HG02678 (cell line): Measurements from ENCODE around the gene USP20.

Experiments used
- ATAC-seq: cut with Tn5 transposase; IDR thresholded peaks from one replicate; pipeline ENCODE4 v1.9.1; 2021; ENCODE audit warnings: mild to moderate bottlenecking, moderate library complexity; ENCODE audit not compliant: unreplicated experiment

The USP20 gene

DNA sequence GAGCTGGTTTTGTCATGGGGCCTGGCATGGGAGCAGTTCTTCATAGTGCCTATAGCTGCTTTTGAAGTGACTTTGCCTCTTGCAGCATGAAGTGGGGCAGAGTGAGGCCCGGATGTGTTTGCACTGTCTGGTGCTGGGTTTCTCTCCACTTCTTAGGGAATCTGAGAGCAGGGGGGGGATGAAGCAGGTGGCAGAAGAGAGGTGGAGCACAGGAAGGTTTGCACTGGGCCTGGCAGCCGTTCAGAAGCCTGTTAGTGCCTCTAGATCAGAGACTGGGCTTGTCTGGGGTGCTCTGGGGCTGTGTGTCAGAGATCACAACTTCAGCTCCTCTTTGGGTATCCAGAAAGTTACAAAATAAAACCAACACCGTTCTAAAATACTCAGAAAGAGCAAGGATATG, 18.4 kb downstream of the USP20 start:
- ATAC-seq, result no peak

GRCh38 chr9:129854588-129855110, 19.4 kb downstream of the USP20 start:
- no peak for ATAC-seq

DNA sequence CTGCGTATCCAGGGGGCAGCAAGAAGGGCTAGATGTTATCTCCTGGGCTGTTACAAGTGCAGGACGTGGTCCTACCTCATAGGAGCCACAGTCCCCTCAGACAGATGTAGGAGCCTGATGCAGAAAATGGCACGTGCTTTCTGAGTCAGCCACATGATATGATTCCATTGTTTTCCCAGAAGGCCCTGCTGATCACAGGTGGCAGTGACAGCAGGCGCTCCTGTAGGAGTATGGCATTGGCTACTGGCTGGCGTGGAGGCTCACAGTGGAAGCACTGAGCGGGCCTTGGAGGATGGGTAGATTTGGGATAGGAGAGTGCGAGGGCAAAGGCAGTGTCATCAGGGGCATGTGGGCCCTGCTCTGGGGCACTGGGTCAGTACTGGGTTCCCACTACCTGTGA, 21.9 kb downstream of the USP20 start:
- no peak for ATAC-seq

GRCh38 chr9:129858167-129858962, 23.1 kb downstream of the USP20 start:
- ATAC-seq, result no peak

GRCh38 chr9:129860653-129861446, 25.6 kb downstream of the USP20 start:
- no peak for ATAC-seq

GRCh38 chr9:129861447-129861827, 26.2 kb downstream of the USP20 start:
- ATAC-seq, result no peak

DNA sequence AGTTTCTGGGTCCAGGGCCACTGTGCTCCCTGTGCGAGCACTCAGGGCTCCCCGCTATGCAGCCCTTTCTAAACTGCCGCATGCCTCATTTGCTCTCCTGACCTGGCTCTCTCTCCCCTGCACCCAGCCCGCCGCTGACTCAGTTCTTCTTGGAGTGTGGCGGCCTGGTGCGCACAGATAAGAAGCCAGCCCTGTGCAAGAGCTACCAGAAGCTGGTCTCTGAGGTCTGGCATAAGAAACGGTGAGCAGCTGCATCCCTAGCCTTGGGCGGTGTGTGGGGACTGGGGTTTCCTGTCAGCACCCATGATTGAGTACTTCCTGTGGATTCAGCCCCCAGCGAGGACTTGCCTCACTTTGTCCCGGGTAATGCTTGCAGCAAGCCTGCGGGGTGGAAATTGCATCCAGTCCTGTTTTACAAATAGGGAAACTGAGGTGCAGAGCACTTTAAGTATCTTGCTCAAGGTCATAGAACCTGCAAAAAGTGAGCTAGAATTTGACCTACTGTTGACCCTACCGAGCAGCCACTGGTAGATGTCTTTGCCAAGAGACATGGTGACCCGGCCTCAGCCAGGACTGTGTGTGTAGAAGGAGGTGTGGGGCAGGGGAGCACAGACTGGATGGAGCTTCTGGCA, 27.9 kb downstream of the USP20 start:
- ATAC-seq, result no peak

GRCh38 chr9:129864991-129865647, 29.9 kb downstream of the USP20 start:
- ATAC-seq, result no peak

GRCh38 chr9:129865668-129866320, 30.5 kb downstream of the USP20 start:
- no peak for ATAC-seq

- no peak for ATAC-seq
Measured at GRCh38 chr9:129866394-129867135, 31.3 kb downstream of the USP20 start.

GRCh38 chr9:129867136-129868022, 32.1 kb downstream of the USP20 start:
- no peak for ATAC-seq

DNA sequence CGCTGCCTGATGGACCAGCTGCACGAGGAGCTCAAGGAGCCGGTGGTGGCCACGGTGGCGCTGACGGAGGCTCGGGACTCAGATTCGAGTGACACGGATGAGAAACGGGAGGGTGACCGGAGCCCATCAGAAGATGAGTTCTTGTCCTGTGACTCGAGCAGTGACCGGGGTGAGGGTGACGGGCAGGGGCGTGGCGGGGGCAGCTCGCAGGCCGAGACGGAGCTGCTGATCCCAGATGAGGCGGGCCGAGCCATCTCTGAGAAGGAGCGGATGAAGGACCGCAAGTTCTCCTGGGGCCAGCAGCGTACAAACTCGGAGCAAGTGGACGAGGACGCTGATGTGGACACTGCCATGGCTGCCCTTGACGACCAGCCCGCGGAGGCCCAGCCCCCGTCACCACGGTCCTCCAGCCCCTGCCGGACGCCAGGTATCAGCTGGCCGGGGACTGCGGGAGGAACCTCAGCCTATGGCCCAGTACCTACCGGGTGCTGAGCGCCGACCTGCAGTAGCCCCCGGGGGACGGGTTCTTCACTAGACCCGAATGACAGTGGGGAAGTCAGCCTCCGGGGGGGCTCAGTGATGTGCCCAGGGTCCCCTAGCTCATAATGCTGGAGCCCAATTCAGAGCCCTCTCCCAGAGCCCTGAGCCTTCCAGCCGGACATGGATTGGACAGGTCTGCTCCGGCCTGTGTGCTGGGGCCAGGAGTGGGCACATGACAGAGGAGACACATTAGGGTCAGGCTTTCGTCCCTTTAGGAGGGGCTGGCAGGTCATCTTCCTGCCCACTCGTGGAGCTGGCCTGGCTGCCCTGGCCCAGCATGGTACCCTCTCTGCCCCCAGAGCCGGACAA, 33.0 kb downstream of the USP20 start:
- ATAC-seq, result no peak

- no peak for ATAC-seq
Measured at GRCh38 chr9:129868872-129869486, 33.7 kb downstream of the USP20 start.

DNA sequence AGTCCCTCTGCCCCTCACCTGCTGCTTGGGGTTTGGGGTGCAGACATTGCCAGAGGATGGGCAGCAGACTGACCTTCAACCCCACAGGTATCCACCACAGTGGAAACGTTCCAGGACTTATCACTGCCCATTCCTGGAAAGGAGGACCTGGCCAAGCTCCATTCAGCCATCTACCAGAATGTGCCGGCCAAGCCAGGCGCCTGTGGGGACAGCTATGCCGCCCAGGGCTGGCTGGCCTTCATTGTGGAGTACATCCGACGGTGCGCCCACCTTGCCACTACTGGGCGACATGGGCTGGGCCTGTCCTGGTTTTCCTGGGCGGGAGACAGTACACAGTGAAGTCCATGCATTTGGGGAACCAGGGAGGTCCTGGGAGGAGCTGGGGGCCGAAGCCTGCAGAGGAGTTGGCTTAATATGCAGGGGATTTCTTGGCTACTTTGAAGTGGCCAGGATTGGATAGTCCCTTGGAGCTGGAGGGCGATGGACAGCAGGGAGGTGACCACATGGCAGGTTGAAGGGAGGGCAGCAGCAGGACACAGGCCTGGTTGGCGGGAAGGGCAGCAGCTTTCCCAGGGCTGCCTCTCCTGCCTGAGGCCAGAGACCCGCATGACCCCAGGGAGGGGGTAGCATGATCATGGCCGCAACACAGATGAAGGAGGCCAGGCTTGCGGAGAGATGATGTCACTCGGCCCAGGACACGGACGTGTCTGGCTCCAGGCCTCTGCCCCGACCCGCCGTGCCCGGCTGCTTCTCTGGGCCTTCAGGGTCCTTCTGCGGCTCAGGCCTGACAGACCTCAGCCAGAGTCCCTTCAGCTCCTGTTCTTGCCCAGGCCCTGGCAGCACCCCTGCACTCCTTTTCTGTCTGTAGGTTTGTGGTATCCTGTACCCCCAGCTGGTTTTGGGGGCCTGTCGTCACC, 34.6 kb downstream of the USP20 start:
- no peak for ATAC-seq

GRCh38 chr9:129871046-129871445, 35.8 kb downstream of the USP20 start:
- ATAC-seq, result no peak

GRCh38 chr9:129873563-129874190, 38.4 kb downstream of the USP20 start:
- ATAC-seq, result no peak
